WERI-Rb-1 (cell line): Measurements from ENCODE around the gene VEGFA.

Source experiments
- DNase-seq: peaks from one replicate; pipeline ENCODE4 v3.0.0-alpha.2; 2020
- H3K27ac ChIP-seq: fragments of 250-450 bp; sonication (Bioruptor Pico); 2 replicates; pipeline ENCODE4 v1.5.1; 2020; ENCODE audit warnings: mild to moderate bottlenecking, moderate library complexity
- H3K27me3 ChIP-seq: fragments of 250-450 bp; sonication (Bioruptor Pico); 2 replicates; pipeline ENCODE4 v1.5.1; 2021; ENCODE audit warnings: mild to moderate bottlenecking, low read depth, moderate library complexity; ENCODE audit not compliant: insufficient read depth, severe bottlenecking
- H3K36me3 ChIP-seq: fragments of 250-450 bp; sonication (Bioruptor Pico); 2 replicates; pipeline ENCODE4 v1.5.1; 2020; ENCODE audit warnings: mild to moderate bottlenecking, moderate library complexity
- H3K4me3 ChIP-seq: 2 replicates; pipeline ENCODE4 v1.5.1; 2011; ENCODE audit warnings: low read depth, mild to moderate bottlenecking, control low read depth, low read length
- H3K9me3 ChIP-seq: fragments of 250-450 bp; sonication (Bioruptor Pico); 2 replicates; pipeline ENCODE4 v1.5.1; 2021; ENCODE audit warnings: mild to moderate bottlenecking, moderate library complexity; ENCODE audit not compliant: severe bottlenecking
- TF ChIP-seq, protein P1 (sequence below): IDR thresholded peaks from 2 replicates; pipeline ENCODE4 v1.5.1; 2011; ENCODE audit warnings: low read depth, mild to moderate bottlenecking, control low read depth, inconsistent platforms, low read length

Gene VEGFA

DNA sequence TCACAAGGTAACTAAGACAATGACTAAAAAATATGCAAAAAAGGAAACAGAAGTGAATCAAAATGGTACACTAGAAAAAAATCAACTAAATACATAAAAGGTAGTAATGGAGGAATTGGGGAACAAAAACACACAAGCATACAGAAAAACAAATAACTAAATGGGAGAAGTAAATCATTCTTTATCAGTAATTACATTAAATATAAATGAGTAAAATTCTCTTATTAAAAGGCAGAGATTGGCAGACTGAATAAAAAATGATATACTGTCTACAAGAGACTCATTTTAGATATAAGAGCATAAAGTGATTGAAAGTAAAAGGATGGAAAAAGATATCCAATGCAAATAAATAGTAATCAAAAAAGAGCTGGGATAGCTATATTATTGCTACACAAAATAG is 39.4 kb upstream of the VEGFA start:
- Histone ChIP-seq H3K4me3 (no peak overlapping the region), H3K27me3 (no peaks in the 10 kb centered on the region), H3K9me3 (peaks cover 12% of the 10 kb centered on the region), H3K36me3 (no peaks in the 10 kb centered on the region), H3K27ac (no peak overlapping the region)
- no peak for DNase-seq
- TF ChIP-seq, protein P1, sequence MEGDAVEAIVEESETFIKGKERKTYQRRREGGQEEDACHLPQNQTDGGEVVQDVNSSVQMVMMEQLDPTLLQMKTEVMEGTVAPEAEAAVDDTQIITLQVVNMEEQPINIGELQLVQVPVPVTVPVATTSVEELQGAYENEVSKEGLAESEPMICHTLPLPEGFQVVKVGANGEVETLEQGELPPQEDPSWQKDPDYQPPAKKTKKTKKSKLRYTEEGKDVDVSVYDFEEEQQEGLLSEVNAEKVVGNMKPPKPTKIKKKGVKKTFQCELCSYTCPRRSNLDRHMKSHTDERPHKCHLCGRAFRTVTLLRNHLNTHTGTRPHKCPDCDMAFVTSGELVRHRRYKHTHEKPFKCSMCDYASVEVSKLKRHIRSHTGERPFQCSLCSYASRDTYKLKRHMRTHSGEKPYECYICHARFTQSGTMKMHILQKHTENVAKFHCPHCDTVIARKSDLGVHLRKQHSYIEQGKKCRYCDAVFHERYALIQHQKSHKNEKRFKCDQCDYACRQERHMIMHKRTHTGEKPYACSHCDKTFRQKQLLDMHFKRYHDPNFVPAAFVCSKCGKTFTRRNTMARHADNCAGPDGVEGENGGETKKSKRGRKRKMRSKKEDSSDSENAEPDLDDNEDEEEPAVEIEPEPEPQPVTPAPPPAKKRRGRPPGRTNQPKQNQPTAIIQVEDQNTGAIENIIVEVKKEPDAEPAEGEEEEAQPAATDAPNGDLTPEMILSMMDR = no peak

DNA sequence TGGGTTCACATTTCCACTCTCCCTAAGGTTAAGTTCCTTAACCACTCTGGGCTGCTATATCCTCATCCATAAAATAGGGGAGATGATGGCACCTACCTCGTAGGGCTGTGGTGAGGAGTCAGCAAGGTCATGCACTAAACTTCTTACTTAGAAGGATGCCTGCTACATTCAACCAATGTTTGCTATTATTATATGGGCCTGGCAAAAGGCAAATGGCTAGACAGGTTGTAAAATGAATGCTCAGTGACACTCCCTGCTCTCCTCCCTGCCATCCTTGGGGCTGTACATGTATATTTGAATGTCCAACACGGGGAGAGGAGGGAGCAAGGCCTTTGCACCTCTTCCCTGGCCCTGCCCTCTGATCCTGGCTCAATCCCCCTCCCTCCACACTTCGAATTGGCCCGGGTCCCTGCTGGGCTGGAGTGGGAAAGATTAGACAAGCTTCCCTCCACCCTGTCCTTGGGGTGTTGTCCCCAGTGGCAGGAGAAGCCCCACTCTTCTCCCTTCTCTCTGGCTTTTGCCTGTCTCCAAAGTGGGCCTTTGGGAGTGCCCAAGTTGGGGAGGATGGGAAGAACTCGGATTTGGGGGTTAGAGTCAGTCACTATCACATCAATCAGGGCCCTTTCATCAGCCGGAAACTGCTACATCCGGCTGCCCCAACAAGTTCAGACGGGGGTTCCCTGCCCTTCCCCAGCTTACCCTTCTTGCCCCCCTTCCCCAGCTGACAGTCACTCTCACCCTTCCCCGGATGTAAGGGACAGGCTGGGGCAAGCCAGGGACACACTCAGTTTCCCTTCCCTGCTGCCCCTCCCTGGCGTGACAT is 36.3 kb upstream of the VEGFA start:
- Histone ChIP-seq H3K27ac (peak overlapping the region; percentile 36), H3K27me3 (no peaks in the 10 kb centered on the region), H3K9me3 (peaks cover 12% of the 10 kb centered on the region), H3K4me3 (no peak overlapping the region), H3K36me3 (no peaks in the 10 kb centered on the region)
- TF ChIP-seq, protein P1 = no peak
- DNase-seq = peak; percentile 76

DNA sequence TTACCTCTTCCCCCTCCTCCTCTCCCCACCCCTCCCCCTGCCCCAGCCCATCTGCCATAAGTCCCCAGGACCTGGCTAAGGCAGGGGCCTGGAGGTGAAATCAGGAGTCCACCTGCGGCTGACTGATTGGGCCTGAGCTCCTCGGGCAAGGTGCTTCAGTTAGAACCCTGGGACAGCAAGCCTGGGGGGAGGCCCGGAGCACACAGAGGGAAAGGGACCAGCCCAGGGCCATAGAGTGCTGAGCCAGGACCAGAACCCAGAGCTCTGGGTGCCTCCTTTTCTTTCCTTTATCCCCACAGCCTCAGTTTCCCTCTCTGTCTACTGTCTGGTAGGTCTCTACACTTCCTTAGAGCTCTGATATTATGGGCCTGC is 35.7 kb upstream of the VEGFA start:
- peaks cover 12% of the 10 kb centered on the region for H3K9me3 ChIP-seq
- no peak overlapping the region for H3K4me3 ChIP-seq
- no peaks in the 10 kb centered on the region for H3K36me3 ChIP-seq
- no peak for DNase-seq
- H3K27me3 ChIP-seq = no peaks in the 10 kb centered on the region
- TF ChIP-seq, protein P1 = no peak
- H3K27ac ChIP-seq = peak overlapping the region; percentile 36

DNA sequence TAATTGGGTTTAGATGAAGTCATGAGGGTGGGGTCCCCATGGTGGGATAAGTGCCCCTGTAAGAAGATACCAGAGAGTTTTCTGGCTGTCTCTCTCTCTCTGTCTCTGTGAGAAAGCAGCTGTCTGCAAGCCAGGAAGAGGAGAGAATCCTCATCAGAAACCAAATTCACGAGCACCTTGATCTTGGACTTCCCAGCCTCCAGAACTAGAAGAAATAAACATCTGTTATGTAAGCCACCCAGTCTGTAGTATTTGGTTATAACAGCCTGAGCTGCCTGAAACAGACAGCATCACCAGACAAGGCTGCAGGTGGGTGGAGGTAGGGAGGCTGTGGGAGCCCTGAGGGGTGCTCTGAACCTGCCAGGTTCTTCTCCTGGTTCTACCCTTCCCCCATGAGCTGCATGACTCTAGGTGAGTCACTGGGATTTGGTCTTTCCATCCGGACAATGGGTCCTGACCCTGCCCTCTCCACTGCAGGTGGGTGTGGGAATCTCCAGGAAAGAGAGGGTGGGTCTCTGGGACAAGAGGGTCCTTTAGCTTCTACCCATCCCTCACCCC is 34.3 kb upstream of the VEGFA start:
- Histone ChIP-seq H3K36me3 (no peaks in the 10 kb centered on the region), H3K9me3 (peaks cover 2% of the 10 kb centered on the region), H3K27ac (no peak overlapping the region), H3K4me3 (no peak overlapping the region), H3K27me3 (no peaks in the 10 kb centered on the region)
- no peak for DNase-seq
- TF ChIP-seq, protein P1 = no peak

DNA sequence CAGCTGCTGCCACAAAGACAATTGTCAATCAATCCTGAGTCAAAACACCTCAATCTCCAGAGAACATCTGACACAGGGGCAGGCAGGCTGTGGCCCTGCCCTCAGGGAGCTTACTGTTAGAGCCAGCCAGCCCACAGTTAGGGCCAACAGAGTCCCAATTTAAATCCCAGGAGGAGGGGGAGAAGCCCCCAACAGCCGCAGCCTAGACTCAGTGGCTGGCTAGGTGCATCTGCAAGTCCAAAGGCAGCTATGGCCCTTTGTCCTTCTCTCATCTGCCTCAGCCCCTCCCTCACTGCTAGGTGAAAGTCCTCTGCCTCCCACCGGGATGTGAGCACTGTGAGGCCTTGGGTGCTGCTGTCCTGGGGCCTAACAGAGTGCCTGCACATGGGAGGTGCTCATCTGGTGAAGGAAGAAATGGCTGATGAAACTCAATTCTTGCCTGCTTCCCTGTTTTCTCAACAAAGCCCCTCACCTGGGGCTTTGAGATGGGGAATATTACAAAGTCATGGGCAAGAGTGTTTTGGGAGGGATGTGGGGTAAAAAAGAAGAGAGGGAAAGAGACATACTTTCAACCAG is 33.7 kb upstream of the VEGFA start:
- H3K27me3 ChIP-seq = no peaks in the 10 kb centered on the region
- H3K4me3 ChIP-seq = no peak overlapping the region
- DNase-seq = peak; percentile 6
- TF ChIP-seq, protein P1 = no peak
- H3K9me3 ChIP-seq = no peaks in the 10 kb centered on the region
- H3K27ac ChIP-seq = no peak overlapping the region
- no peaks in the 10 kb centered on the region for H3K36me3 ChIP-seq
